ENCODE data around the gene TSKU.
A peak's percentile ranks its signal among the peaks of the same experiment; 100 is the strongest.

The TSKU gene

GRCh38 chr11:76752321-76753143 lies 30.6 kb upstream of the TSKU start:
- DNase-seq (ENCODE audit: low spot score), result peak; percentile 27

GRCh38 chr11:76753449-76753848 lies 29.7 kb upstream of the TSKU start:
- no peak for DNase-seq (ENCODE audit: low spot score)

GRCh38 chr11:76753950-76754349 lies 29.2 kb upstream of the TSKU start:
- no peak for DNase-seq (ENCODE audit: low spot score)

- DNase-seq (ENCODE audit: low spot score), result no peak
Measured at GRCh38 chr11:76756341-76756741, 26.8 kb upstream of the TSKU start.

- DNase-seq (ENCODE audit: low spot score), result no peak
Measured at GRCh38 chr11:76758311-76758710, 24.8 kb upstream of the TSKU start.

GRCh38 chr11:76759092-76759491 lies 24.1 kb upstream of the TSKU start:
- DNase-seq (ENCODE audit: low spot score), result no peak

GRCh38 chr11:76759517-76759916 lies 23.6 kb upstream of the TSKU start:
- DNase-seq (ENCODE audit: low spot score), result no peak

- DNase-seq (ENCODE audit: low spot score), result no peak
Measured at GRCh38 chr11:76760236-76760635, 22.9 kb upstream of the TSKU start.

- DNase-seq (ENCODE audit: low spot score), result no peak
Measured at GRCh38 chr11:76761718-76762355, 21.3 kb upstream of the TSKU start.

- DNase-seq (ENCODE audit: low spot score), result no peak
Measured at GRCh38 chr11:76762356-76762752, 20.8 kb upstream of the TSKU start.

- DNase-seq (ENCODE audit: low spot score), result no peak
Measured at GRCh38 chr11:76762867-76763572, 20.1 kb upstream of the TSKU start.

- no peak for DNase-seq (ENCODE audit: low spot score)
Measured at GRCh38 chr11:76763573-76764346, 19.4 kb upstream of the TSKU start.

- DNase-seq (ENCODE audit: low spot score), result no peak
Measured at GRCh38 chr11:76764941-76765665, 18.1 kb upstream of the TSKU start.

GRCh38 chr11:76765863-76766350 lies 17.2 kb upstream of the TSKU start:
- DNase-seq (ENCODE audit: low spot score), result no peak

- DNase-seq (ENCODE audit: low spot score), result no peak
Measured at GRCh38 chr11:76766521-76766920, 16.6 kb upstream of the TSKU start.

- no peak for DNase-seq (ENCODE audit: low spot score)
Measured at GRCh38 chr11:76767659-76768058, 15.5 kb upstream of the TSKU start.

GRCh38 chr11:76768088-76768908 lies 14.9 kb upstream of the TSKU start:
- no peak for DNase-seq (ENCODE audit: low spot score)

GRCh38 chr11:76768909-76769560 lies 14.1 kb upstream of the TSKU start:
- DNase-seq (ENCODE audit: low spot score), result no peak

Measured in SK-N-DZ (cell line).